MM.1S (cell line): ENCODE results near the gene GPER1.

Experiments used
- DNase-seq: peaks from one replicate; pipeline ENCODE4 v3.0.0-alpha.2; 2015
- H2AFZ ChIP-seq: fragments of 300-600 bp; sonication (generic); 2 replicates; pipeline ENCODE4 v1.6.0; 2016; ENCODE audit warnings: antibody characterized with exemption, low read length
- H3F3A ChIP-seq: fragments of 300-600 bp; sonication (generic); 2 replicates; pipeline ENCODE4 v1.6.1; 2016; ENCODE audit warnings: mild to moderate bottlenecking, antibody characterized with exemption, low read length, moderate library complexity, mixed read lengths; ENCODE audit not compliant: insufficient read depth
- H3K27ac ChIP-seq: fragments of 300-600 bp; sonication (generic); 2 replicates; pipeline ENCODE4 v1.5.1; 2016; ENCODE audit warnings: mild to moderate bottlenecking, low read length
- H3K27me3 ChIP-seq: fragments of 300-600 bp; sonication (generic); replicated peaks from 2 replicates; pipeline ENCODE4 v1.6.0; 2016; ENCODE audit warnings: low read length; ENCODE audit not compliant: insufficient read depth
- H3K36me3 ChIP-seq: fragments of 300-600 bp; sonication (generic); replicated peaks from 2 replicates; pipeline ENCODE4 v1.6.1; 2016; ENCODE audit warnings: mild to moderate bottlenecking, low read length, mixed read lengths; ENCODE audit not compliant: insufficient read depth
- H3K4me1 ChIP-seq: fragments of 300-600 bp; sonication (generic); 2 replicates; pipeline ENCODE4 v1.6.1; 2016; ENCODE audit warnings: low read length, mixed read lengths
- H3K4me2 ChIP-seq: fragments of 300-600 bp; sonication (generic); 2 replicates; pipeline ENCODE4 v1.6.0; 2016; ENCODE audit warnings: low read depth, low read length
- H3K4me3 ChIP-seq: fragments of 300-600 bp; sonication (generic); 2 replicates; pipeline ENCODE4 v1.5.1; 2016; ENCODE audit warnings: low read length, mixed read lengths
- H3K79me2 ChIP-seq: fragments of 300-600 bp; sonication (generic); 2 replicates; pipeline ENCODE4 v1.6.1; 2016; ENCODE audit warnings: mixed run types, low read length, mixed read lengths
- H3K9ac ChIP-seq: fragments of 300-600 bp; sonication (generic); 2 replicates; pipeline ENCODE4 v1.6.1; 2016; ENCODE audit warnings: low read length, mixed read lengths
- H3K9me2 ChIP-seq: fragments of 300-600 bp; sonication (generic); replicated peaks from 2 replicates; pipeline ENCODE4 v1.6.1; 2016; ENCODE audit warnings: mild to moderate bottlenecking, low read length, mixed read lengths; ENCODE audit not compliant: insufficient read depth
- H3K9me3 ChIP-seq: fragments of 300-600 bp; sonication (generic); replicated peaks from 2 replicates; pipeline ENCODE4 v1.6.1; 2016; ENCODE audit warnings: mild to moderate bottlenecking, low read length, mixed read lengths; ENCODE audit not compliant: insufficient read depth
- H4K20me1 ChIP-seq: fragments of 300-600 bp; sonication (generic); 2 replicates; pipeline ENCODE4 v1.6.1; 2016; ENCODE audit warnings: mild to moderate bottlenecking, low read length, moderate library complexity, mixed read lengths; ENCODE audit not compliant: insufficient read depth
- CTCF ChIP-seq: fragments of 300-600 bp; sonication (generic); IDR thresholded peaks from 2 replicates; pipeline ENCODE4 v1.5.1; 2016; ENCODE audit warnings: antibody characterized with exemption, low read length, mixed read lengths
- EZH2 ChIP-seq: fragments of 300-600 bp; sonication (generic); optimal IDR thresholded peaks from 2 replicates; pipeline ENCODE3; 2017; ENCODE audit warnings: low read depth, mild to moderate bottlenecking, antibody characterized with exemption, low read length, mixed read lengths
- EZH2phosphoT487 ChIP-seq: fragments of 300-600 bp; sonication (generic); IDR thresholded peaks from 2 replicates; pipeline ENCODE4 v1.6.1; 2018; ENCODE audit warnings: antibody characterized with exemption, low read length

GPER1 gene

GRCh38 chr7:1068013-1068412 lies 19.9 kb upstream of the GPER1 start:
- no peak overlapping the region for H3K27ac ChIP-seq
- TF ChIP-seq EZH2 (no peak), EZH2phosphoT487 (no peak), CTCF (no peak)

GRCh38 chr7:1068619-1069018 lies 19.3 kb upstream of the GPER1 start:
- TF ChIP-seq CTCF: no peak
- no peak for TF ChIP-seq EZH2phosphoT487
- no peak for TF ChIP-seq EZH2

More at GRCh38 chr7:1068013-1068412, 19.9 kb upstream of the GPER1 start:
- Histone ChIP-seq H3K27me3 (no peaks in the 10 kb centered on the region), H3K9me3 (no peaks in the 10 kb centered on the region), H3K79me2 (no peaks in the 10 kb centered on the region), H3F3A (0 out of 2 replicates have a peak, but pooled peaks cover 6% of the 10 kb centered on the region), H3K4me2 (no peak overlapping the region), H3K9me2 (no peaks in the 10 kb centered on the region), H4K20me1 (no peaks in the 10 kb centered on the region), H3K36me3 (no peaks in the 10 kb centered on the region), H3K4me3 (no peak overlapping the region), H3K9ac (no peak overlapping the region), H2AFZ (no peak overlapping the region), H3K4me1 (no peaks in the 10 kb centered on the region)
- no peak for DNase-seq

GRCh38 chr7:1070544-1071011 lies 17.3 kb upstream of the GPER1 start:
- Histone ChIP-seq H3K9me3 (no peaks in the 10 kb centered on the region), H3K79me2 (no peaks in the 10 kb centered on the region), H3K9ac (no peak overlapping the region), H3K4me2 (no peak overlapping the region), H3K9me2 (no peaks in the 10 kb centered on the region), H4K20me1 (no peaks in the 10 kb centered on the region), H3K27me3 (no peaks in the 10 kb centered on the region), H3K4me1 (no peaks in the 10 kb centered on the region), H2AFZ (no peak overlapping the region), H3K27ac (no peak overlapping the region), H3K36me3 (no peaks in the 10 kb centered on the region), H3K4me3 (no peak overlapping the region), H3F3A (0 out of 2 replicates have a peak, but pooled peaks cover 6% of the 10 kb centered on the region)
- no peak for DNase-seq
- no peak for TF ChIP-seq CTCF
- TF ChIP-seq EZH2phosphoT487: no peak
- TF ChIP-seq EZH2: no peak

More at GRCh38 chr7:1068619-1069018, 19.3 kb upstream of the GPER1 start:
- Histone ChIP-seq H2AFZ (no peak overlapping the region), H3K27ac (no peak overlapping the region), H3K4me1 (no peaks in the 10 kb centered on the region), H3F3A (0 out of 2 replicates have a peak, but pooled peaks cover 6% of the 10 kb centered on the region), H3K79me2 (no peaks in the 10 kb centered on the region), H3K9me2 (no peaks in the 10 kb centered on the region), H3K4me2 (no peak overlapping the region), H3K9me3 (no peaks in the 10 kb centered on the region), H3K27me3 (no peaks in the 10 kb centered on the region), H4K20me1 (no peaks in the 10 kb centered on the region), H3K9ac (no peak overlapping the region), H3K36me3 (no peaks in the 10 kb centered on the region), H3K4me3 (no peak overlapping the region)
- no peak for DNase-seq
